Neural cell (in vitro differentiated cells): ENCODE data around the gene CENPN.

ENCODE experiments used
- EP300 ChIP-seq: fragments of 450-650 bp; conservative IDR thresholded peaks from 2 replicates; pipeline ENCODE4 v1.6.1; 2014; ENCODE audit warnings: antibody characterized with exemption, mild to moderate bottlenecking, moderate library complexity; ENCODE audit not compliant: poor library complexity, severe bottlenecking
- EZH2 ChIP-seq: fragments of 200-600, 300-800 bp; shearing (Covaris generic), sonication (generic); IDR thresholded peaks from 2 replicates; pipeline ENCODE4 v1.6.1; 2014; ENCODE audit warnings: antibody characterized with exemption, low read length, borderline replicate concordance, mild to moderate bottlenecking; ENCODE audit not compliant: insufficient read depth, poor library complexity, severe bottlenecking
- MXI1 ChIP-seq: fragments of 450-650 bp; conservative IDR thresholded peaks from 2 replicates; pipeline ENCODE4 v1.6.1; 2014; ENCODE audit warnings: antibody characterized with exemption, mild to moderate bottlenecking; ENCODE audit not compliant: poor library complexity, severe bottlenecking
- POLR2AphosphoS5 ChIP-seq: IDR thresholded peaks from 2 replicates; pipeline ENCODE4 v1.6.1; 2012
- RAD21 ChIP-seq: fragments of 450-650 bp; conservative IDR thresholded peaks from 2 replicates; pipeline ENCODE4 v1.6.1; 2014; ENCODE audit warnings: antibody characterized with exemption, mild to moderate bottlenecking, moderate library complexity
- REST ChIP-seq: IDR thresholded peaks from 2 replicates; pipeline ENCODE4 v1.6.1; 2012; ENCODE audit warnings: borderline replicate concordance
- SMC3 ChIP-seq: fragments of 450-650 bp; conservative IDR thresholded peaks from 2 replicates; pipeline ENCODE4 v1.6.1; 2014; ENCODE audit warnings: antibody characterized with exemption, mild to moderate bottlenecking, moderate library complexity; ENCODE audit not compliant: poor library complexity
- TF ChIP-seq, protein P1 (sequence below): fragments of 450-650 bp; IDR thresholded peaks from 2 replicates; pipeline ENCODE4 v1.5.1; 2014; ENCODE audit warnings: antibody characterized with exemption, mild to moderate bottlenecking, moderate library complexity; ENCODE audit not compliant: poor library complexity, severe bottlenecking

DNA sequence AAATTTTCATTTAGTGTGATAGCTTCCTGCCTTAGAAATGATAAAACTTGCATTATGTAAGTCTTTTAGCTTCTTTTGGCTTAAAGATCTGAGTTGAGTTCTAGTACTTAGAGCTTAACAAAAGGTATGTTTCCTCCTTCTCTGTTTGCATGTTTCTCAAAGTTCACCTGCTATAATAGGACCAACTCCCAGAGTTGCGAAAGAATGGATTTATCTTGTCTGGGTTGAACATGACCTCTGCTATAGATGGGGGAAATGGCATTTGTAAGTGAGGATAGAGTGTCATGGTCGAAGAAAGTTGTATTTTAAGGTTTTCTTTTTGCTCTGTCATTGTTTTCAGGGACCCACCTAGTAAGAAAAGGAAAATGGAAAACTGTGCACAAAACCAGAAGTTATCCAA is 35.8 kb downstream of the CENPN start:
- TF ChIP-seq, protein P1, sequence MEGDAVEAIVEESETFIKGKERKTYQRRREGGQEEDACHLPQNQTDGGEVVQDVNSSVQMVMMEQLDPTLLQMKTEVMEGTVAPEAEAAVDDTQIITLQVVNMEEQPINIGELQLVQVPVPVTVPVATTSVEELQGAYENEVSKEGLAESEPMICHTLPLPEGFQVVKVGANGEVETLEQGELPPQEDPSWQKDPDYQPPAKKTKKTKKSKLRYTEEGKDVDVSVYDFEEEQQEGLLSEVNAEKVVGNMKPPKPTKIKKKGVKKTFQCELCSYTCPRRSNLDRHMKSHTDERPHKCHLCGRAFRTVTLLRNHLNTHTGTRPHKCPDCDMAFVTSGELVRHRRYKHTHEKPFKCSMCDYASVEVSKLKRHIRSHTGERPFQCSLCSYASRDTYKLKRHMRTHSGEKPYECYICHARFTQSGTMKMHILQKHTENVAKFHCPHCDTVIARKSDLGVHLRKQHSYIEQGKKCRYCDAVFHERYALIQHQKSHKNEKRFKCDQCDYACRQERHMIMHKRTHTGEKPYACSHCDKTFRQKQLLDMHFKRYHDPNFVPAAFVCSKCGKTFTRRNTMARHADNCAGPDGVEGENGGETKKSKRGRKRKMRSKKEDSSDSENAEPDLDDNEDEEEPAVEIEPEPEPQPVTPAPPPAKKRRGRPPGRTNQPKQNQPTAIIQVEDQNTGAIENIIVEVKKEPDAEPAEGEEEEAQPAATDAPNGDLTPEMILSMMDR = no peak
- TF ChIP-seq EZH2 (no peak), MXI1 (no peak), REST (no peak), POLR2AphosphoS5 (no peak), EP300 (no peak), SMC3 (no peak), RAD21 (no peak)
